Posterior cingulate gyrus (tissue), 11 donors: ENCODE data around the gene ARSJ.
"Not testable (repeated sequence)": the region's sequence is repeated elsewhere in the genome, so short reads cannot be mapped to it uniquely, and the experiment has no call there.

Experiments
- DNase-seq, 10 donors: peaks; one replicate each; pipeline versions ENCODE4 v3.0.0 to v3.0.0-alpha.2; 2020 to 2021; ENCODE audit warnings: mixed read lengths in 3 of 10
- intact Hi-C: fragments of 100-400 bp; cut with DNase I; formaldehyde crosslinking; loops from one replicate; pipeline ENCODE4 v1.15.1; 2023

Gene ARSJ

DNA sequence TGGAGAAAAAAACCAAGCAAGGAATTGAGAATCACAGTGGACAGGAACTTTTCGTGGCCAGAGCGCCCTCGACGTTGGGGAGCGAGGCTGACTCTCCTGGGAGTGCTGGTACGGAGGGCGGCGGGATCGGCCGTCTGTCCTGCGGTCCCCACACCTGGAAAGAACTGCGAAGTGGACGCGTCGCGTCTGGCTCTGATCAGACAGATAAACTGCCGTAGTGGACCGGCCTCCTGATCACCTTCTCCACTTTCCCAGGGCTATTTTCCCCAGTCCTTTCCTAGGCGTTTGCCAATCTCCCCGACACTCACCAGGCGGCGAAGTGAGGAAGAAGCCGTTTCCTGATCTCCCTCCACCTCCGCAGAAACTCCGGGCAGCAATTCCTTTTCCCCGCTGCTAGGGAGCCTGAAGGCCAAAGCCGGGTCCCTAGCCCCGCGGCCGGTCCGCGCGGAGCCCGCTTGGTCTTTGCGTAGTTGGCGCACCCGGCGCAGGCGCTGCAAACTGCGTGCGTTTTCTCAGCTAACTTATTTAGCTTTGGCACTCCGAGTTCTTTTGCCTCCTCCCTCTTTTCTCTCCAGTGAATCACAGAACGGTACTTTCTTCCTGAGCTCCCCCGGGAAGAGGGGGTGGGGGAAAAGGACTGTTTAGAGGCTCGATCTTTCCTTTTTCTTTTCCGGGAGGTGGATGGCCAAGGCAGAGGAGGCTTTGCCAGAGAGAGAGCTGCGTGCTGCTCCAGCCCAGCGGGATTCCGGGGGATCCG is at the start of gene ARSJ:
Gene ARSJ (minus strand): TSS at position 500 of the 757 bp plus-strand sequence. CDS start 813 bp downstream, outside the sequence.
- intact Hi-C loops: no loop called here
- peak; percentile 17 to 85 (median 34) for DNase-seq

GRCh38 chr4:114028071-114028470 is 48.6 kb upstream of the ARSJ start:
- intact Hi-C loops: no loop called here
- no peak for DNase-seq

DNA sequence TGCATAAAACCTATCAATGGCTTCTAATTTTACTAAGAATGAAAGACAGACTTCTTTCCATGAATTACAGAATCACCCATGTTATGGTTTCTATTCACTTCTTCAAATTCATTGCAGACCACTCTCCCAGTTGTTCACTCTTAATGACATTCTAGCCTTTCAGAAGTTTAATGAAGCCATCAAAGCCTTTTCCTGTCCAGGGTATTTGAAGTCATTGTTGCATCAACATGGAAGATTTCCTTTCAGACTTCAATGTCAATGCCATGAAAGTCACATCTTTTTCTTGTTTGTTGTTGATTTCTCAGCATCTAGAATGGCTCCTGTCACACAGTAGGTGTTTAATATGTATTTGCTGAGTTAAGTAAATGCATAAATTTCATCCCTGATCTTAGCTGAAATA is 48.1 kb upstream of the ARSJ start:
- intact Hi-C loops: no loop called here
- DNase-seq: no peak

- no peak for DNase-seq
- intact Hi-C loops: no loop called here
These were observed 47.0 kb upstream of the ARSJ start for GRCh38 chr4:114026447-114026846.

- intact Hi-C loops: no loop called here
- DNase-seq: no peak
These were observed 45.8 kb upstream of the ARSJ start for GRCh38 chr4:114025176-114025777.

- intact Hi-C loops: no loop called here
- no peak for DNase-seq
These were observed 42.0 kb upstream of the ARSJ start for GRCh38 chr4:114021451-114021850.

DNA sequence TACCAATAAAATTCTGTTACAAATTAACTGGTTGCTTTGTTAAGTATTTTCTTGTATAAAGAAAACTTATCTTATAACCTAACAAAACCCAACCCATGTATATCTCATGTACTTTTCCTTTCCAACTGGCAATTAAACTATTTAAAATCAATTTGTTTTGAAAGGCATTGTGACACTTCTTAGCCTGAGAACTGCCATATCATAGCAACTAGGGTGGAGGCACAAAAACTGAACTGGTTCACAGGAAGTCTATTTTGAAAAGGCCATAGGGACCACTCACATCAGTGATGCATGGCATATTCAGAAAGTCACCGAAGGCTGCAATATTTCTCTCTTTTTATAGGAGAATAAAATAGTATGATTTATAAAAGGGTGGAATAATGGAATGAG is 40.5 kb upstream of the ARSJ start:
- DNase-seq: no peak
- intact Hi-C loops: no loop called here

DNA sequence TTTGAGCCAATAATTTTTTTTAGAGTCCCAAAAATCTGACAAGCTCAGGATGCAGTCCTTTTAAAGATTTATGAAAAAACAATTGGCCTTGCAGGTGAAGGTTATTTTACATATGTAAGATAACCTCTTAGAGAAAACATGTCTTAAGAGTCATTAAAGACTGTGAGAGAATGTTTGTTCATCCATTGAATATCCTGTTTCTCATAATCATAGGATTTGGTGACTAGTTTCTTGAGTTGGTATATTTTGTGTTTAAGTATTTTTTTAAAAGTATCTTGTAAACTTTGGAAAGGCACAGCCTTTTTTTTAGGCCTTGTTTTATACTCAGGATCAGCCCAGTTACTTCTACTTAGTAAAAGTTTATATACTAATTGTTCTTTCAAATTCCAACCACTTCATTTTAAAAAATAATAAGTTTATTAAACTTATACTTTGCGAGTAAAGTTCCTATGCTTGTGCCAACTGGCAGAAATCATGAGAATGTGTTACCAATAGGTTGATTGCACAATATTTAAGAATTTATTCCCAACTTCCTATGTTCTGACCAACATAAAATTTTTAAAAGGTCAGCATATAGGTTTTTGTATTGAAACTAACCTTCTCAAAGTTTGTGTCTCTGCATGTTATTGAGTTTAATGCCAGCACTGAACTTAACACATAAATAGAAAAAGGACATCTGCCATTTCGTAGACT is 40.0 kb upstream of the ARSJ start:
- no peak for DNase-seq
- intact Hi-C loops: no loop called here

- intact Hi-C loops: no loop called here
- DNase-seq: no peak
These were observed 37.9 kb upstream of the ARSJ start for GRCh38 chr4:114017120-114017917.

DNA sequence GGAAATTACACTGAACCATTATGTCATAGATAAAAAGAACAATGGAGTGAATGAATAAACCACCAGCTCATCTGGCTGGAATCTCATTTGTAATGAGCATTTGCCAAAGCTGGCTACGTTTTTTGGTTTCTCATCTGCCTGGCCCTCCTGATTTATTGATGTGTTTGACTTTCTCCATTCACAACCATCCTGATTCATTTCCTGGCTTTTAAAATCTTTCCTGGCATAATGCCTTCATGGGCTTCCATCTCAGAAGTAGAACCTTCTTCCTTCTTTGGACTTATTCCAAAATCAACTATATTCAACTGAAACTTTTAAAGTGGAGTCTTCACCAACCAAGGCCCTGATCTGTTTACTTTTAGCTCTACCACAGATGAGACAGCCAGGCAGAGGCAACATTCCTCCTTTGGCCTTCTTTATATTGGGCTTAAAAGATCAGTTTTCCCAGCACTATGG is 36.0 kb upstream of the ARSJ start:
- intact Hi-C loops: no loop called here

DNA sequence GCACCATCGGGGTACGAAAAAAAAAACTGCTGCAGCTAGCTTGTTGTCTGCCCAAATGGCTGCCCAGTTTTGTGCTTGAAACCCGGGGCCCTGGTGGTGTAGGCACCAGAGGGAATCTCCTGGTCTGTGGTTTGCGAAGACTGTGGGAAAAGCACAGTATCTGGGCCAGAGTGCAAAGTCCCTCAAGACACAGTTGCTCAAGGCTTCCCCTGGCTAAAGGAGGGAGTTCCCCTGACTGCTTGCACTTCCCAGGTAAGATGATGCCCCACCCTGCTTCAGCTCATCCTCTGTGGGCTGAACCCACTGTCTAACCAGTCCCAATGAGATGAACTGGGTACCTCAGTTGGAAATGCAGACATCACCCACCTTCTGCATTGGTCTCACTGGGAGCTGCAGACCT is 33.8 kb upstream of the ARSJ start:
- intact Hi-C loops: not testable (repeated sequence)
- DNase-seq: peak in 1 of 10 donors; percentile 43

More for the DNA sequence above, 36.0 kb upstream of the ARSJ start:
- DNase-seq: no peak

- no peak for DNase-seq
- intact Hi-C loops: no loop called here
These were observed 33.3 kb upstream of the ARSJ start for GRCh38 chr4:114012749-114013148.

DNA sequence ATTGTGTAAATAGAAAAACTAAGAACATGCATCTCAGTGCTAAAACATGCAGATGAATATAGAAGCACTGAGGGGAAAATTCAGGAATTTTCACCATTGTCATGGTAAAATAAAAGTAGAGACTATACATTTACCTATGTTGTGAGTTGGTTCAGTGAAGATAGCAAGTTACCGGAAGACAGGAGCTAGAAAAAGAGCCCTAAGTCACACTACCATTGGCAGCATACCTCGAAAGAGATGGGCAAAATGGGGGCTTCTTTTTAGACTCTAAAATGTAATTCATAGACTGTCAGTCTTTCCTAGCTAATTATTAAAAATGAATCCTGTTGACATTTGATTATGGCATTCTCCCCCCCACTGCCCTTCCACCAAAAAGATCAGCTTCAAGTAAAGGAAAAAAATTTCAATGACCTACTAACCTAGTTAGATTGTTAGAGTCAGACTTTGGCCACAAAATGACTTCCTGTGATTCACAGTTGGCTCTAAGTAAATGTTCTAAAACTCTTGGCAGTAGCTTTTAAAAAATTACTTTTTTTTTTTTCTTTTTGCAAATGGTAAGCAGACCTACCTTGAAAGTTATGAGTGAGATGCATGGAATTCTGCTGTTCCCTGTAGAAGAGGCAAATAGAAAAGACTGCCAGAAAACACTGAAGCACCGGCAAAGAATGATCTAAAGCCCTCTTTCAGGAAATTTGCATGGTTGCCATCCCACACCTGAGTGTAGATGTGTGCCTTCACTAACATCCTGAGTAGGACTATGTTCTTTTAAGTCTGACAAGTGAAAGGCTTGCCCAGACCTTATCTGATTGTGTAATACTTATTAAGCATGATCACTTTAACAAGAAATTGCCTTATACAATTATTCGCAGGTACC is 26.4 kb upstream of the ARSJ start:
- intact Hi-C loops: no loop called here

DNA sequence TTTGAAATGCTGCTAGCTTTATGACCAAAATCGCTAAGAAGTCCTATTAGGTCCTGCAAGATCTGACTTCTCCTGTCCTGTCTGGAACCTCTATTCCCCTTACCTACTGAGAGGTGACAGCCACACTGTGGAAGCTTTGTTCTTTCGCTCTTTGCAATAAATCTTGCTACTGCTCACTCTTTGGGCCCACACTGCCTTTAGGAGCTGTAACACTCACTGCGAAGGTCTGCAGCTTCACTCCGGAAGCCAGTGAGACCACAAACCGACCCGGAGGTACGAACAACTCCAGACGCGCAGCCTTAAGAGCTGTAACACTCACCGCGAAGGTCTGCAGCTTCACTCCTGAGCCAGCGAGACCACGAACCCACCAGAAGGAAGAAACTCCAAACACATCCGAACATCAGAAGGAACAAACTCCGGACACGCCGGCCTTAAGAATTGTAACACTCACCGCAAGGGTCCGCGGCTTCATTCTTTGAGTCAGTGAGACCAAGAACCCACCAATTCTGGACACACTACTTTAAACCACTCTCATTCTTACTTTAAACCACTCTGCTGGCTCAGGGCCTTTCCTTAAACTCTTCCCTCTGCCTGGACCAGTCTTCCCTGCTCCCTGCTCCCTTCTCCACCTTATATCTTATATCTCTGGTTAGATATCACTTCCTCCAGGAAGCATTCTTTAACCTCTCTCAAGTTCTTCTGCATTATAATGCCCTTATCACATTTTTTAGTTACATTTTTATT is 25.2 kb upstream of the ARSJ start:
- DNase-seq, intact Hi-C loops: not testable (repeated sequence)

More for the DNA sequence above, 26.4 kb upstream of the ARSJ start:
- DNase-seq: no peak

DNA sequence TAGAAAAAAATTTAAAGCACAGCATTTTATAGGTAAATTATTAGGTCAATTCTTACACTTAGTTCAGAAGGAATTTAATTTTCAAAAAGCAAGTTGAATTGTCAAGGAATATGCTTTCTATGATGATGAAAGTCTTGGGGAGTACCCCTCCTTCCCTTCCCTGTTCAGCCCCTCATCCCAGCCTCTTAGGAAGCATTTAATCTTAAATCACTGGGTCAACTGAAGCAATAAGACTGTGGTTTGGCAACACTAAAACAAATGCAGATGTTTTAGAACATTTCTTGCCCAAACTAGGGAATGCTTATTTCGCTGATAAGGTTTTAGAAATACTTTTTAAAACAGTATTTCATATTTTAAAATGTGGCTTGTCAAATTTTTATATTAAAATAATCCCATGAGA is 19.1 kb upstream of the ARSJ start:
- DNase-seq: no peak
- intact Hi-C loops: no loop called here

DNA sequence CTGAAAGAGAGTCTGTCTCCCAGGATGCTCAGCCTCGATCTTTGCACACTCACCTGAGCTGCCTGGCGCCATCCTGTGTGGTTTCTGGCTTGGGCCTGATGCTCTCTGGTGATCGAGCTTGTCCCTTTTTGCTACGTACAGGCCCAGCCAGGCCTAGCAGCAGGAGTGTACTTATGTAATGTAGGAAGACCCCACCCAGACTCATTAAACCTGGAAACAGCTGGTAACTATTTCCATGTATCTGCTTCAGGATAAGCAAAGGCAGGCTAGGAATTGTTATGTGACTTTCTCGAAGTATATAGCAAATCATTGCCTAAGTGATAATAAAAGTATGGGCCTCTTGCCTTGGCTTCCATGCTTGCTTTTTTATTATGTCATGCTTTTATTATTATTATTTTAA is 18.6 kb upstream of the ARSJ start:
- intact Hi-C loops: no loop called here
- peak in 1 of 10 donors; percentile 51 for DNase-seq

DNA sequence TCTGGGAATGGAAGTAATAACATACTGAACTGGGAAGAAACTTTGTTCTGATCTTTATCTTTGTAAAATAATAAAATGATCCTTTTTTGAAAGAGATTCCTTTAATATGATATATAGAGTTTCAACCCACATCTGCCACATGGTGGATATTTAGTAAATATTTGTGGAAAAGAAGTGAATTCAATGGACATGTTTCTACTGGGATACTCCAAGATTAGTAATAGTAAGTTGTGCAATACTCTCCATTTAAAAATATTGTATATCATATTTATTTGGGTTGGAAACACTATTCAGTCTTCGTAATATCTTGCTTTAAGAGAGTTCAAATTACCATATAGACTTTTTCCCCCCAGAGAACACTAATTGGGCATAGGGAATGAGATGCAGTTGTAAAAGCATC is 17.8 kb upstream of the ARSJ start:
- intact Hi-C loops: no loop called here
- DNase-seq: no peak

DNA sequence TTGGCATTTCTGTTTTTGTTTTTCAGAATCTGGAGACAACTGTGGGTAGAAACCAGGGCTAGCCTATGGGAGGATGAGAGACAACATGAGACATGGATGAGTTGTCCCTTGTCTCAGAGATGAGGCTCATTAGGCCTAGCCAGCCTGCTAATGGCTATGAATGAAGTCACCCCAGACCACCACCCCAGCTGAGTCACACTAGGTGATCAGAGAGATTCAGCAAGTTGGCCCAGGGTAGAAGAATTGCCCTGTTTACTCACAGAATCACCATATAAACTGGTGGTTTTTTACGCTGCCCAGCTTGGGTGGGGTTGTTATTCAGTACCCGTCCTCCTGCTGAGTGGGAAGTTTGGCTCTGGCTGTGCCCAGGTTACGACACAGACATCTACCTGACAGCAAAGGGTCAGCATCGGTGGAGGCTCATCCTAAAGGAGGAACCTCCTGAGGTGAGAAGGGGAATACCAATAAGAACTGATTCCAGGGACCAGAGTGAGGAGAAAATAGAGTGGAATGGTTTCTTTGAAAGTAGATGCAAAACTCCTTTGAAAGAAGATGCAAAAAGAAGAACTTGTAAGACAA is 17.2 kb upstream of the ARSJ start:
- no peak for DNase-seq
- intact Hi-C loops: no loop called here

GRCh38 chr4:113993887-113994286 is 14.4 kb upstream of the ARSJ start:
- DNase-seq: no peak
- intact Hi-C loops: no loop called here
